22Rv1 (cell line): ENCODE data around the gene PRAMEF20.
"Not testable (repeated sequence)": the region's sequence is repeated elsewhere in the genome, so short reads cannot be mapped to it uniquely, and the experiment has no call there.

Experiments
- ZFX ChIP-seq: fragments of 450-650 bp; IDR thresholded peaks from 2 replicates; pipeline ENCODE4 v1.6.1; 2017; ENCODE audit warnings: antibody characterized with exemption, borderline replicate concordance
- TF ChIP-seq, protein P1 (sequence below): fragments of 450-650 bp; IDR thresholded peaks from 2 replicates; pipeline ENCODE4 v1.5.1; 2017; ENCODE audit warnings: mild to moderate bottlenecking

DNA sequence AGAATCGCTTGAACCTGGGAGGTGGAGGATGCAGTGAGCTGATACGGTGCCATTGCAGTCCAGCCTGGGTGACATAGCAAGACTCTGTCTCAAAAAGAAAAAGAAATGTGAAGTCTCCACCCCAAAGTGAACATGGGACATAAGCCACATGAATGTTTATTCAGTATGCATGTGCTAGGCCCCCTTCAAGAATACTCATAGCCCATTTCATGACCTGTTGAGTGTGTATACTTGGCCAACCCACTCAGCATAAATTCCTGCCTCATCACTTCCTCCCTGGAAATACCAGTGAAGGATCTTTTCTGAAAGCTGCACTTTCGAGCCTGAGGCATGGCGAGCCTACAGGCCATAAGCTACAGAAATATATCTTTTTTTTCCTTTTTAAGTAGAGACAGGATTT, 45.3 kb upstream of the PRAMEF20 start:
- TF ChIP-seq, protein P1, sequence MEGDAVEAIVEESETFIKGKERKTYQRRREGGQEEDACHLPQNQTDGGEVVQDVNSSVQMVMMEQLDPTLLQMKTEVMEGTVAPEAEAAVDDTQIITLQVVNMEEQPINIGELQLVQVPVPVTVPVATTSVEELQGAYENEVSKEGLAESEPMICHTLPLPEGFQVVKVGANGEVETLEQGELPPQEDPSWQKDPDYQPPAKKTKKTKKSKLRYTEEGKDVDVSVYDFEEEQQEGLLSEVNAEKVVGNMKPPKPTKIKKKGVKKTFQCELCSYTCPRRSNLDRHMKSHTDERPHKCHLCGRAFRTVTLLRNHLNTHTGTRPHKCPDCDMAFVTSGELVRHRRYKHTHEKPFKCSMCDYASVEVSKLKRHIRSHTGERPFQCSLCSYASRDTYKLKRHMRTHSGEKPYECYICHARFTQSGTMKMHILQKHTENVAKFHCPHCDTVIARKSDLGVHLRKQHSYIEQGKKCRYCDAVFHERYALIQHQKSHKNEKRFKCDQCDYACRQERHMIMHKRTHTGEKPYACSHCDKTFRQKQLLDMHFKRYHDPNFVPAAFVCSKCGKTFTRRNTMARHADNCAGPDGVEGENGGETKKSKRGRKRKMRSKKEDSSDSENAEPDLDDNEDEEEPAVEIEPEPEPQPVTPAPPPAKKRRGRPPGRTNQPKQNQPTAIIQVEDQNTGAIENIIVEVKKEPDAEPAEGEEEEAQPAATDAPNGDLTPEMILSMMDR, result not testable (repeated sequence)
- TF ChIP-seq ZFX, result not testable (repeated sequence)
